ACC112 (cell line): ENCODE results near the gene TYW1.
"Not testable (repeated sequence)": the region's sequence is repeated elsewhere in the genome, so short reads cannot be mapped to it uniquely, and the experiment has no call there.

ENCODE experiments used
- H2AFZ ChIP-seq: fragments of 200-600 bp; sonication (generic); one replicate; pipeline ENCODE4 v1.6.0; 2017; ENCODE audit warnings: antibody characterized with exemption, low read length; ENCODE audit not compliant: unreplicated experiment
- H3K27ac ChIP-seq: fragments of 200-600 bp; sonication (generic); 2 replicates; pipeline ENCODE4 v1.5.1; 2014; ENCODE audit warnings: low read depth, mild to moderate bottlenecking, antibody characterized with exemption, low read length, moderate library complexity
- H3K27me3 ChIP-seq: fragments of 200-600 bp; sonication (generic); 2 replicates; pipeline ENCODE4 v1.6.1; 2014; ENCODE audit warnings: mild to moderate bottlenecking, antibody characterized with exemption, low read length, moderate library complexity, mixed read lengths; ENCODE audit not compliant: insufficient read depth
- H3K36me3 ChIP-seq: fragments of 200-600 bp; sonication (generic); 2 replicates; pipeline ENCODE4 v1.6.1; 2016; ENCODE audit warnings: mild to moderate bottlenecking, antibody characterized with exemption, low read length, moderate library complexity, mixed read lengths; ENCODE audit not compliant: insufficient read depth
- H3K4me1 ChIP-seq: fragments of 200-600 bp; sonication (generic); one replicate; pipeline ENCODE4 v1.6.1; 2016; ENCODE audit warnings: low read length, mixed read lengths; ENCODE audit not compliant: insufficient read depth, unreplicated experiment, control insufficient read depth
- H3K4me3 ChIP-seq: fragments of 200-600 bp; sonication (generic); 2 replicates; pipeline ENCODE4 v1.5.1; 2014; ENCODE audit warnings: mild to moderate bottlenecking, low read depth, low read length
- H3K79me2 ChIP-seq: fragments of 200-600 bp; sonication (generic); one replicate; pipeline ENCODE4 v1.6.0; 2016; ENCODE audit warnings: low read length; ENCODE audit not compliant: control insufficient read depth, unreplicated experiment, insufficient read depth

The TYW1 gene

DNA sequence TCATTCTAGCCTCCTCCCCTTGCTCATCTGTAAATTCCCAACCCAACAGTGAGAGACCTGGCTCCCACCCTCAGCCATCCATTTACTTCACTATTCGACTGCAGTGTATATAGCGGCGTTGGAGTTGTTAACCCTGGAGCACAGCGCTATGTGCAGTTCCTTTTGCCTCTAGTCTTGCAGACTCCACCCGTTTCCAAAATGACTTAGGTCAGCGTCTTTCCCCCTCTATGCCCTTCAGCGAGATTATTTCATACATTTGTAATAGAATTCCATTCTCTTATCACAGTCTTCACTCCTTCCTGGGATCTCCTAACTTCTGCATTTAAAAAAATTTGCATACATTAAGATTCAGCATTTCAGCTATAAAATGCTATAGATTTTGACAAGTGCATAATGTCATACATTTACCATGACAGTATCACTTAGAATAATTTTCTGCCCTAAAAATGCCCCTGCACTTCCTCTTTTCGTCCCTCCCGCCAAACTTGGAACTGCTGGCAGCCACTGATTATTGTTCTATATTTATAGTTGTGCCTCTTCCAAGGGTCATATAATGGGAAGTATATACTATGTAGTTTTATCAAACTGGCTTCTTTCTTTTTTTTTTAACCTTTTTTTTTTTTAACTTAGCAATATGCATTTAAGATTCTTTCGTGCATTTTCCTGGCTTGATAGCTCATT lies 215.2 kb downstream of the TYW1 start:
- H3K4me3 ChIP-seq, H3K79me2 ChIP-seq, H2AFZ ChIP-seq, H3K36me3 ChIP-seq, H3K27me3 ChIP-seq, H3K27ac ChIP-seq, H3K4me1 ChIP-seq: not testable (repeated sequence)

DNA sequence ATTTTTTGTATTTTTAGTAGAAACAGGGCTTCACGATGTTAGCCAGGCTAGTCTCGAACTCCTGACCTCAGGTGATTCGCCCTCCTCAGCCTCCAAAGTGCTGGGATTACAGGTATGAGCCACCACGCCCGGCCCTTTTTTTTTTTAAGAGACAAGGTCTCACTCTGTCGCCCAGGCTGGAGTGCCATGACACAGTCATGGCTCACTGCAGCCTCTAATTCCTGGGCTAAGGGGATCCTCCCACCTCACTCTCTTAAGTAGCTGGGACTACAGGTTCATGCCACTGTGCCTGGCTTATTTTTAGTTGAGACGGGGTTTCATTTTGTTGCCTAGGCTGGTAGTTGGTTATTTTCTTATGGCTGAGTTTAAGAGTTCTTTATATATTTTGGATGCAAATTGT lies 216.4 kb downstream of the TYW1 start:
- H3K79me2 ChIP-seq, H3K36me3 ChIP-seq, H3K4me3 ChIP-seq, H2AFZ ChIP-seq, H3K27ac ChIP-seq, H3K27me3 ChIP-seq, H3K4me1 ChIP-seq: not testable (repeated sequence)

DNA sequence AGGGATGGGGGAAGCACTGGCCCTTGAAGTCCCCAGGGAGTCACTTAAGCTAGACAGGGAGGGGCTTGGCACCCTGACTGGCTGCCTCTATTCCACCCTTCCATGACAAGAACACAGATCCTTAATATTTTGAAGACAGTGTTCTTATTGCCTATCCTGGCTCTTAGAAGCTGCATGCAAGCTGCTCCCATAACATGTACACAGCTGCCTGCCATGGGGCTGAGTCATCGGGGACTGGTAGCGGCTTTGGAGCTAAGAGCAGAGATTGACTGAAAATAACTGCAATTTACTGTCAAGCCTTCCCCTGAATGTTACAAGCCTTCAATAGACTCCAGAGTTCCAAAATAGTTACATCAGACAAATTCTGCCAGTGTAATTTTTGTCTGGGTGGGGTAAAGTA lies 226.9 kb downstream of the TYW1 start:
- not testable (repeated sequence) for H3K36me3 ChIP-seq, H3K79me2 ChIP-seq, H3K27me3 ChIP-seq, H3K4me3 ChIP-seq, H2AFZ ChIP-seq, H3K27ac ChIP-seq, H3K4me1 ChIP-seq

DNA sequence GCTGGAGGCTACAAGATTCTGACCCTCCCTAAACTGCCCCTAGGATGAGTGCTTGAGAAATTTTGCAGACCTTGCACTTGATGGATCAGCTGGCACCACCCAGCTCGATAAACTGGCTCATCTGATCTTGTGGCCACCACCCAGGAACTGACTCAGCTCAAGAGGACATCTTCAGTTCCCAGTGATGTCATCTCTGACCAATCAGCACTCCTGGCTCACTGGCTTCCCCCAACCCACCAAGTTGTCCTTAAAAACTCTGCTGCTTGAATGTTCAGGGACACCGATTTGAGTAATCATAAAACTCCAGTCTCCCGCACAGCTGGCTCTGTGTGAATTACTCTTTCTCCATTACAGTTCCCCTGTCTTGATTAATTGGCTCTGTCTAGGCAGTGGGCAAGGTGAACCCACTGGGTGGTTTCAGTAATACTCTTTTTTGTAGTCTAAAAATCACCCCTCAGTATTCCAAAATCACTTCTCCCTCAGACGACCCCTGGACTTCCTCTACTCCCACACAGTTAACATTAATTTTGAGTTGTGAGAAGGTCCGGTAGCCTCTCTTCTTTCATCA lies 229.8 kb downstream of the TYW1 start:
- not testable (repeated sequence) for H3K27ac ChIP-seq, H3K4me1 ChIP-seq, H3K36me3 ChIP-seq, H3K4me3 ChIP-seq, H3K79me2 ChIP-seq, H2AFZ ChIP-seq, H3K27me3 ChIP-seq

DNA sequence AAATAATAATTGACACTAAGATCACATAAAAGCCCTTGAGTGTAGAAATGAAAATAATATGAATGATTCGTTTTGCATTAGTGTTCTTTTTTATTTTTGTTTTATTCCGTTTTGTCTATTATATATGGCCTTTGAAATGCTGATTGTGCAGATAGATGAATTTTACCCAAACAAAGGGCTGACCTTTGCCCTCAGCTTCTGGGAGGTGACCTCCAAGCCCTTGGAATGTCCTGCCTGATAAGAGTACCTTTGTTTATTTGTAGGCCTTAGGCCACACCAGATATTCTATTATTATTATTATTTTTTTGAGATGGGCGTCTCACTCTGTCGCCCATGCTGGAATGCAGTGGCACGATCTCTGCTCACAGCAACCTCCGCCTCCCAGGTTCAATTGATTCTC lies 230.3 kb downstream of the TYW1 start:
- H2AFZ ChIP-seq, H3K79me2 ChIP-seq, H3K27me3 ChIP-seq, H3K36me3 ChIP-seq, H3K27ac ChIP-seq, H3K4me1 ChIP-seq, H3K4me3 ChIP-seq: not testable (repeated sequence)

DNA sequence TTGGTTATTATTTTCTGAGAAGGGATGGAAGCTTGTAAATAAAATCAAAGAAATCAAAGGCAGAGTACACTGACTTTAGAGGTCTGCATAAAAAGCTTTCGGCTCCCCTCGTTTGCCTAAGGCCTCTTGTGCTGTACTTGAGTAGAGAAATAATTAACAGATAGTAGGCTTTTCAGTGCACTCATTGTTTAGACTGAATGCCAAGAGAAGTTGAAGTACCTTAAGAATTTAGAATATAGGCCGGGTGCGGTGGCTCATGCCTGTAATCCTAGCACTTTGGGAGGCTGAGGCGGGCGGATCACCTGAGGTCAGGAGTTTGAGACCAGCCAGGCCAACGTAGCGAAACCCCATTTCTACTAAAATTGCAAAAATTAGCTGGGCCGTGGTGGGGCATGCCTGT lies 232.4 kb downstream of the TYW1 start:
- not testable (repeated sequence) for H3K79me2 ChIP-seq, H3K36me3 ChIP-seq, H3K4me1 ChIP-seq, H2AFZ ChIP-seq, H3K27me3 ChIP-seq, H3K27ac ChIP-seq, H3K4me3 ChIP-seq

DNA sequence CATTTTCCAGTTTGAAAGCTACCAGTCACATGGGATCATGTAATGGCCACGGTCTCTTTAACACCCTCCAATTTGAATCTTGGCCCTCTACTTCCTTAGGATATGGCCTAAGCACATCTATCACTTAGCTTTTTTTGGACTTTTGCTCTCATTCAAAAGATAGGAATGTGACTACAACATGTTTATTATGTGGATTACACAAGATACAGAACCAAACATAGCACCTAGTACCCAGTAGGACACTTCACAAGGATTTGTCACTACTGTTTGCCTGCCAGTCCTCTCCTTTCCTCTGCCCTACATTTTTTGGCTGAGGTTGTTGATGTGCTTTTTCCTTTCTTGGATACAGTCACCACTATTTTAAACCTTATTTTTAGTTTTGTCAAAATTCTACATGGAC lies 233.4 kb downstream of the TYW1 start:
- not testable (repeated sequence) for H2AFZ ChIP-seq, H3K4me3 ChIP-seq, H3K27me3 ChIP-seq, H3K4me1 ChIP-seq, H3K36me3 ChIP-seq, H3K79me2 ChIP-seq, H3K27ac ChIP-seq

DNA sequence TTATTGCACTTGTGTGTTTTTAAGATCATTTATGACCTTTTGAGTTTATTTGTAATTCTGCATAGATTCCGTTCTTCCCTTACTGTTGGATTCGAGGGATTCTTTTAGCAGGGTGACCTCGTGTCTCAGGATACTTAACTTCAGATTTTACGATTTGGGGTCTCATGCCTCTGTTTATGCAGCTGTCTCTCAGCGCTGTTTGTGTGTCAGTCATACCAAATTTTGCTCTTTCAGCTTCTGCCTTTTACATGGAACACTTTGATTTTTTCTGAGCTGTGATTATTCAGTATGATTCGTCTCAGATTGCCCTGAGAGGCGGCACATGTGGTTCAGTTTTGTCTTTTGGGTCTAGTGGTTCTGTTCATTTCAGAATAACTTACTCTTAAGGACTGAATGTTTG lies 236.9 kb downstream of the TYW1 start:
- H3K79me2 ChIP-seq, H2AFZ ChIP-seq, H3K36me3 ChIP-seq: not testable (repeated sequence)

DNA sequence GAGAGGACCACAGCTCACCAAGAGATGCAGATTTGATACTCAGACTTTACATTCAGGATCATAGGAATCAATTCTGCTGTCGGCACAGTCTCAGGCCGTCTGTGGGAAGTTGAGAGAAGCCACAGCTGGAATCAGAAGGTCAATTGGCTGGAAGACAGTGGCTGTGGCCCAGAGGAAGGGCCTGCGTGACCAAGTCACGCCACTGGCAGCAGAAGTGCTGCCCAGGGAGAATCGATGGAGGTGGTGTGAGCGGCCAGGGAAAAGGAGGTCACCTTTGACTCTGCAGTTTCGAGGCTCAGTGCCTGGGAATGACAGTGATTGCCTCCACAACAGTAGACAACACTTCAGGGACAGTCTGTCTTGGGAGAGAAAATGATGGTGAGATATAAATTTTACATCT lies 239.6 kb downstream of the TYW1 start:
- not testable (repeated sequence) for H3K27ac ChIP-seq, H3K36me3 ChIP-seq, H3K4me1 ChIP-seq, H2AFZ ChIP-seq, H3K27me3 ChIP-seq, H3K4me3 ChIP-seq, H3K79me2 ChIP-seq

More for the DNA sequence above, 236.9 kb downstream of the TYW1 start:
- not testable (repeated sequence) for H3K27me3 ChIP-seq, H3K27ac ChIP-seq, H3K4me3 ChIP-seq, H3K4me1 ChIP-seq

DNA sequence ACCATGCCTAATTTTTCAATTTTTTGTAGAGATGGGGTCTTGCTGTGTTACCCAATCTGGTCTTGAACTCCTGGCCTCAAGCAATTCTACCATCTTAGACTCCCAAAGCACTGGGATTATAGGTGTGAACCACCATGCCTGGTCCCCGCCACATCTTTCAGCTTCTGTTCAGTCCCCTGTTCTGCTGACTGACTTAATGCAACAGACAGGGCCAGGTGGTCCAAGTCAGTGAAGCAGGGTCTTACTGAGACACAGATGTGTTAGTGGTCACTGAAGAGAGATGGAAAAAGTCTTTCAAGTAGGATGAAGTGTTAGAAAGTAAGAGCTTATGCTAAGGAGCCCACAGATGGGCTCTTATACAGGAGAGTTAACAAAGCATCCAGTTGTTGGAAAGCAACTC lies 246.2 kb downstream of the TYW1 start:
- H3K79me2 ChIP-seq, H3K27me3 ChIP-seq, H3K4me3 ChIP-seq, H3K27ac ChIP-seq, H3K36me3 ChIP-seq, H3K4me1 ChIP-seq, H2AFZ ChIP-seq: not testable (repeated sequence)

DNA sequence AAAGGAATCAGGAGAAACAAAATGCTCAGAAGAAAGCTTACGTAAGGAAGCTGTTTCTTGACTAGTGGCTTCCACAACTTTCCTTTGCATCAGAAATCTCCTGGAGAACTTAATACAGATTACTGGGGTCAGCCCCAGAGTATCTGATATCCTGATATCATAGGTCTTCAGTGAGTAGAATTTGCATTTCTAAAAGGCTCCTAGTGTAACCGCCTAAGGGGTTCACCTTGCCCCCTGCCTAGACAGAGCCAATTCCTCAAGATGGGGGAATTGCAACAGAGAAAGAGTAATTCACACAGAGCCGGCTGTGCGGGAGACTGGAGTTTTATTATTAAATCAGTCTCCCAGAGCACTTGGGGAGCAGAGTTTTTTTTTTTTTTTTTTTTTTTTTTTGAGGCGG lies 251.7 kb downstream of the TYW1 start:
- not testable (repeated sequence) for H3K36me3 ChIP-seq, H3K4me1 ChIP-seq, H2AFZ ChIP-seq, H3K27ac ChIP-seq, H3K4me3 ChIP-seq, H3K79me2 ChIP-seq, H3K27me3 ChIP-seq
